NOMO-1 treated with DMSO at 0.1 percent for 48 hours (cell line): ENCODE data around the gene RPS3A.
"Not testable (repeated sequence)": the region's sequence is repeated elsewhere in the genome, so short reads cannot be mapped to it uniquely, and the experiment has no call there.

ENCODE experiments used
- DNase-seq: peaks from one replicate; lab custom pipeline; 2025; ENCODE audit not compliant: unreplicated experiment; lab: John Stamatoyannopoulos, UW

The RPS3A gene

GRCh38 chr4:151114338-151114737 is 14.9 kb downstream of the RPS3A start:
- no peak for DNase-seq

- DNase-seq: no peak
Observed at GRCh38 chr4:151114986-151115385, 15.6 kb downstream of the RPS3A start.

- peak; percentile 73 for DNase-seq
Observed at GRCh38 chr4:151117371-151117962, 18.0 kb downstream of the RPS3A start.

- no peak for DNase-seq
Observed at GRCh38 chr4:151129796-151130195, 30.4 kb downstream of the RPS3A start.

- no peak for DNase-seq
Observed at GRCh38 chr4:151133311-151133710, 33.9 kb downstream of the RPS3A start.

GRCh38 chr4:151136048-151136447 is 36.6 kb downstream of the RPS3A start:
- DNase-seq: not testable (repeated sequence)

- DNase-seq: no peak
Observed at GRCh38 chr4:151139814-151140213, 40.4 kb downstream of the RPS3A start.

GRCh38 chr4:151142758-151143157 is 43.3 kb downstream of the RPS3A start:
- DNase-seq: no peak

- DNase-seq: peak; percentile 16
Observed at GRCh38 chr4:151143162-151143561, 43.7 kb downstream of the RPS3A start.

- no peak for DNase-seq
Observed at GRCh38 chr4:151143811-151144210, 44.4 kb downstream of the RPS3A start.

- DNase-seq: no peak
Observed at GRCh38 chr4:151144329-151145072, 45.1 kb downstream of the RPS3A start.

GRCh38 chr4:151147000-151147399 is 47.6 kb downstream of the RPS3A start:
- no peak for DNase-seq

GRCh38 chr4:151148261-151148660 is 48.8 kb downstream of the RPS3A start:
- no peak for DNase-seq

GRCh38 chr4:151150821-151151580 is 51.6 kb downstream of the RPS3A start:
- DNase-seq: no peak

- DNase-seq: no peak
Observed at GRCh38 chr4:151152028-151152427, 52.6 kb downstream of the RPS3A start.

- DNase-seq: peak; percentile 7
Observed at GRCh38 chr4:151153585-151153984, 54.2 kb downstream of the RPS3A start.
